ENCODE data around the gene NCR3LG1. TPM values are rescaled to one million over a fixed set of nuclear protein-coding genes. Genes with fewer than 3 reads are reported as not detected.

Gene NCR3LG1
- total RNA-seq, 1 experiment from 2014 or later = 1.3 TPM

DNA sequence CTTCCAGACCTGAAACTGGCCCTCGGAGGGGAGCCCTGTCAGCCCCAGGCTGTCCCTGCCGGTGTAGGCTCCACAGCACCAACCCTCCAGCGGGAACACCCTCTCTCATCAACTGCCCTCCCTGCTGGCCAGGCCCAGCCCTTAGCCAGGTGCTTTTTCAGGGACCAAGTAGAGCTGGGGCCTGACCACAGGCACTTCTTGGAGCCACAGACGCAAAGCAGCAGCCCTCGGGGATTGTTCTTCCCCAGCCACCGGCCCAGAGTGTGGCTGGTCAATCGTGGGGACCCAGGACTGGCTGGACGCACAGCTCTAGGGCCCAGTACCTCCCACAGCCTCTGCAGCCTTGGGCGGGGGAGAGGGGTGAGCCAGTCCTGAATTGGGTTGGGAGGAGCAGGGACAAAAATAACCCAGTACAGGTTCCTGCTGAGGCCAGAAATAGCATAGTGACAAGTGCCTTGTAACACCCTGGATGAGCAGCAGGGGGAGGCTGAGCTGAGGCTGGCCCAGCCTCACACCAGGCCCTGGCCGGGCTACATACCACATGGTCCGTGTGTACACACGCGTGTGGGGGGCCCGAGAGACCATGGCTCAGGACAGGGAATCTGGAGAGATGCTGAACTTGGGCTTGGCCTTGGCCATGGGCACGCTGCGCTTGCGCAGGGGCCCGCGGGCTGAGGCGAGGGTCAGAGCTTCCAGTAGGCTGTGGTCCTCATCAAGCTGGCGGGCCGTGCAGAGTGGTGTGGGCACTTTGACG, 34.9 kb downstream of the NCR3LG1 start:
- CTCF ChIA-PET = no interaction called here
- POLR2A ChIA-PET (ENCODE audit: unreplicated experiment) = no interaction called here
- H3K9ac ChIP-seq (ENCODE audit: low read length) = no peak overlapping the region
- DNase-seq (peak; percentile 62), ATAC-seq (peak; percentile 60)
- no peak overlapping the region for H3K4me2 ChIP-seq (ENCODE audit: low read length)
- no peaks in the 10 kb centered on the region for H3K9me2 ChIP-seq (replicated peaks; ENCODE audit: low read length)
- H3F3A ChIP-seq (ENCODE audit: low read length, unreplicated experiment) = no peaks in the 10 kb centered on the region
- no peaks in the 10 kb centered on the region for H4K20me1 ChIP-seq (ENCODE audit: low read length)
- no peaks in the 10 kb centered on the region for H3K36me3 ChIP-seq (ENCODE audit: low read depth, low read length)
- no peak overlapping the region for H3K4me3 ChIP-seq (ENCODE audit: low read length)
- no peaks in the 10 kb centered on the region for H3K79me2 ChIP-seq (ENCODE audit: low read length)
- BruUV-seq (replicated peaks) = no TSS peak
- peaks cover 2% of the 10 kb centered on the region; the same call in 1 of the 2 replicates for H3K4me1 ChIP-seq (ENCODE audit: insufficient read depth, low read length)
- no peaks in the 10 kb centered on the region for H3K9me3 ChIP-seq (ENCODE audit: low read length)
- no peak for TF ChIP-seq EZH2phosphoT487 (IDR thresholded peaks at IDR 0.05; ENCODE audit: borderline replicate concordance, low read length)
- TF ChIP-seq EZH2 (IDR thresholded peaks at IDR 0.05; ENCODE audit: low read length, unreplicated experiment) = no peak
- peak; percentile 65 for TF ChIP-seq CTCF (conservative IDR thresholded peaks at IDR 0.05; ENCODE audit: low read depth, low read length)
- intact Hi-C loops (cut with micrococcal nuclease) = no loop called here
- H2AFZ ChIP-seq (ENCODE audit: low read length) = no peak overlapping the region
- H3K27me3 ChIP-seq (ENCODE audit: low read length) = no peaks in the 10 kb centered on the region
- H3K27ac ChIP-seq (ENCODE audit: low read length) = no peak overlapping the region

- Histone ChIP-seq H4K20me1 (ENCODE audit: low read length) (no peaks in the 10 kb centered on the region), H3K4me2 (ENCODE audit: low read length) (no peak overlapping the region), H3K9me3 (ENCODE audit: low read length) (no peaks in the 10 kb centered on the region), H3K27ac (ENCODE audit: low read length) (no peak overlapping the region), H3K9ac (ENCODE audit: low read length) (no peak overlapping the region), H3K4me3 (ENCODE audit: low read length) (no peak overlapping the region), H2AFZ (ENCODE audit: low read length) (no peak overlapping the region), H3F3A (ENCODE audit: low read length, unreplicated experiment) (no peaks in the 10 kb centered on the region), H3K9me2 (replicated peaks; ENCODE audit: low read length) (no peaks in the 10 kb centered on the region), H3K27me3 (ENCODE audit: low read length) (no peaks in the 10 kb centered on the region), H3K36me3 (ENCODE audit: low read depth, low read length) (no peaks in the 10 kb centered on the region), H3K4me1 (ENCODE audit: insufficient read depth, low read length) (peaks cover 2% of the 10 kb centered on the region; the same call in 1 of the 2 replicates), H3K79me2 (ENCODE audit: low read length) (no peaks in the 10 kb centered on the region)
- ChIA-PET CTCF (no interaction called here), POLR2A (ENCODE audit: unreplicated experiment) (no interaction called here)
- intact Hi-C loops (cut with micrococcal nuclease) = no loop called here
- ATAC-seq (no peak), DNase-seq (no peak)
- BruUV-seq (replicated peaks) = no TSS peak
- TF ChIP-seq CTCF (conservative IDR thresholded peaks at IDR 0.05; ENCODE audit: low read depth, low read length) = no peak
- TF ChIP-seq EZH2 (IDR thresholded peaks at IDR 0.05; ENCODE audit: low read length, unreplicated experiment) = no peak
- TF ChIP-seq EZH2phosphoT487 (IDR thresholded peaks at IDR 0.05; ENCODE audit: borderline replicate concordance, low read length) = no peak
These were observed 35.7 kb downstream of the NCR3LG1 start for GRCh38 chr11:17387254-17387653.

DNA sequence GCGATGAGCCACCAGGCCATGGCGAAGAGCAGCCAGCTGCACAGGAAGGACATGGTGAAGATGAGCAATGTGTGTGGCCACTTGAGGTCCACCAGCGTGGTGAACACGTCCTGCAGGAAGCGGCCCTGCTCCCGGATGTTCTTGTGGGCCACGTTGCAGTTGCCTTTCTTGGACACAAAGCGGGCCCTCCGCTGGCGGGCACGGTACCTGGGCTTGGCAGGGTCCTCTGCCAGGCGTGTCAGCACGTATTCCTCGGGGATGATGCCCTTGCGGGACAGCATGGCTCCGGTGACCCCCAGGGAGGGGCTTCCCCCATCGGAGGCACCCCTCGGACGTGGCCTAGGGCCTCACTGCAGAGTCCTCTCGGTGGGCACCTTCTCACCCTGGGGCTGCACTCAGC, 36.2 kb downstream of the NCR3LG1 start:
- H3K4me1 ChIP-seq (ENCODE audit: insufficient read depth, low read length) = peaks cover 2% of the 10 kb centered on the region; the same call in 1 of the 2 replicates
- DNase-seq (no peak), ATAC-seq (no peak)
- ChIA-PET POLR2A (ENCODE audit: unreplicated experiment) (no interaction called here), CTCF (no interaction called here)
- intact Hi-C loops (cut with micrococcal nuclease) = no loop called here
- no peak overlapping the region for H3K9ac ChIP-seq (ENCODE audit: low read length)
- H3K9me3 ChIP-seq (ENCODE audit: low read length) = no peaks in the 10 kb centered on the region
- H3K36me3 ChIP-seq (ENCODE audit: low read depth, low read length) = no peaks in the 10 kb centered on the region
- no peaks in the 10 kb centered on the region for H3F3A ChIP-seq (ENCODE audit: low read length, unreplicated experiment)
- no peak overlapping the region for H3K27ac ChIP-seq (ENCODE audit: low read length)
- no TSS peak for BruUV-seq (replicated peaks)
- H3K4me2 ChIP-seq (ENCODE audit: low read length) = no peak overlapping the region
- H4K20me1 ChIP-seq (ENCODE audit: low read length) = no peaks in the 10 kb centered on the region
- no peak overlapping the region for H2AFZ ChIP-seq (ENCODE audit: low read length)
- H3K9me2 ChIP-seq (replicated peaks; ENCODE audit: low read length) = no peaks in the 10 kb centered on the region
- TF ChIP-seq EZH2 (IDR thresholded peaks at IDR 0.05; ENCODE audit: low read length, unreplicated experiment) (no peak), CTCF (conservative IDR thresholded peaks at IDR 0.05; ENCODE audit: low read depth, low read length) (no peak), EZH2phosphoT487 (IDR thresholded peaks at IDR 0.05; ENCODE audit: borderline replicate concordance, low read length) (no peak)
- no peak overlapping the region for H3K4me3 ChIP-seq (ENCODE audit: low read length)
- no peaks in the 10 kb centered on the region for H3K79me2 ChIP-seq (ENCODE audit: low read length)
- no peaks in the 10 kb centered on the region for H3K27me3 ChIP-seq (ENCODE audit: low read length)

Data from PC-3 (cell line).